H1 (cell line): ENCODE measurements around the gene POLN. TPM values are rescaled to one million over a fixed set of nuclear protein-coding genes. Genes with fewer than 3 reads are reported as not detected.

ENCODE experiments used
- CTCF ChIA-PET: fragments of 300-600 bp; sonication (Branson Sonifier 250); formaldehyde crosslinking; loops from one replicate; lab custom pipeline; 2021; ENCODE audit not compliant: partially characterized antibody; lab: Charles Lee
- POLR2A ChIA-PET: fragments of 300-600 bp; sonication (Branson Sonifier 250); formaldehyde crosslinking; loops from one replicate; lab custom pipeline; 2021; ENCODE audit warnings: inconsistent platforms; ENCODE audit not compliant: partially characterized antibody; lab: Charles Lee
- DNase-seq, 2 experiments: peaks; one replicate each; pipeline versions ENCODE4 v3.0.0 to v3.0.0-alpha.2; 2010 to 2022; ENCODE audit warnings: low spot score in 2 of 2, low read depth in 1 of 2, mixed read lengths in 1 of 2
- FAIRE-seq: peaks from 2 replicates; lab custom pipeline; 2011; peaks lifted over from hg19 to GRCh38; lab: Jason Lieb, UNC
- H2AFZ ChIP-seq: 2 replicates; pipeline ENCODE4 v1.8.1; 2012; ENCODE audit warnings: low read length, inconsistent platforms
- H2AK5ac ChIP-seq: 2 replicates; pipeline ENCODE4 v1.6.1; 2013; ENCODE audit warnings: low read depth, low read length
- H2BK120ac ChIP-seq: replicated peaks from 2 replicates; pipeline ENCODE3; 2013; ENCODE audit warnings: low read depth, low read length, inconsistent platforms
- H2BK12ac ChIP-seq: 2 replicates; pipeline ENCODE4 v1.6.1; 2013; ENCODE audit warnings: low read depth, low read length
- H2BK15ac ChIP-seq: 2 replicates; pipeline ENCODE4 v1.6.1; 2013; ENCODE audit warnings: low read length
- H2BK20ac ChIP-seq: 2 replicates; pipeline ENCODE4 v1.6.1; 2013; ENCODE audit warnings: low read length
- H2BK5ac ChIP-seq: 2 replicates; pipeline ENCODE4 v1.6.1; 2013; ENCODE audit warnings: low read depth, low read length
- H3K14ac ChIP-seq: 2 replicates; pipeline ENCODE4 v1.6.1; 2013; ENCODE audit warnings: inconsistent platforms; ENCODE audit not compliant: insufficient read length
- H3K18ac ChIP-seq: 2 replicates; pipeline ENCODE4 v1.6.1; 2013; ENCODE audit warnings: low read length; ENCODE audit errors: extremely low read depth
- H3K23ac ChIP-seq: 2 replicates; pipeline ENCODE4 v1.6.1; 2013; ENCODE audit warnings: inconsistent platforms; ENCODE audit not compliant: insufficient read length
- H3K23me2 ChIP-seq: 2 replicates; pipeline ENCODE4 v1.6.1; 2013; ENCODE audit warnings: low read depth, low read length
- H3K27ac ChIP-seq: 2 replicates; pipeline ENCODE4 v1.6.1; 2011; ENCODE audit warnings: low read depth, low read length, inconsistent platforms
- H3K27me3 ChIP-seq, 4 experiments: replicated peaks in 1 of 4; 1 replicate in 1 of 4; 2 replicates in 3 of 4; pipeline versions ENCODE4 v1.6.1 to v1.8.1; 2011 to 2013; ENCODE audit warnings: low read length in 3 of 4, mild to moderate bottlenecking in 3 of 4, inconsistent platforms in 2 of 4, mixed read lengths in 2 of 4, moderate library complexity in 1 of 4; ENCODE audit not compliant: control insufficient read depth in 3 of 4, insufficient read depth in 3 of 4; ENCODE audit errors: extremely low read depth in 1 of 4
- H3K36me3 ChIP-seq, 4 experiments: 2 replicates each; pipeline versions ENCODE4 v1.6.1 to v1.8.1; 2011 to 2013; ENCODE audit warnings: mild to moderate bottlenecking in 4 of 4, low read length in 3 of 4, moderate library complexity in 2 of 4, control low read depth in 1 of 4, inconsistent platforms in 1 of 4; ENCODE audit not compliant: insufficient read depth in 4 of 4, control insufficient read depth in 2 of 4
- H3K4ac ChIP-seq: replicated peaks from 2 replicates; pipeline ENCODE3; 2013; ENCODE audit warnings: low read length, low read depth, mixed read lengths, inconsistent platforms; ENCODE audit not compliant: insufficient read length
- H3K4me1 ChIP-seq, 4 experiments: replicated peaks in 1 of 4; 1 replicate in 1 of 4; 2 replicates in 3 of 4; pipeline versions ENCODE4 v1.6.1 to v1.8.1; 2011 to 2013; ENCODE audit warnings: low read length in 3 of 4, inconsistent platforms in 2 of 4, mixed read lengths in 1 of 4; ENCODE audit not compliant: insufficient read depth in 4 of 4, control insufficient read depth in 3 of 4
- H3K4me2 ChIP-seq, 2 experiments: 2 replicates each; pipeline versions ENCODE4 v1.6.1 to v1.8.1; 2011 to 2013; ENCODE audit warnings: low read depth in 2 of 2, low read length in 2 of 2, control low read depth in 1 of 2, inconsistent platforms in 1 of 2, mild to moderate bottlenecking in 1 of 2; ENCODE audit not compliant: insufficient read depth in 1 of 2
- H3K4me3 ChIP-seq, 4 experiments: fragments of 200-600, 300-600 bp in 1 of 4; sonication (generic), shearing (Covaris generic), sonication (Bioruptor Twin) in 1 of 4; 2 replicates each; pipeline versions ENCODE4 v1.5.1 to v1.8.1; 2011 to 2016; ENCODE audit warnings: low read length in 4 of 4, low read depth in 3 of 4, control low read depth in 2 of 4, inconsistent platforms in 2 of 4, mild to moderate bottlenecking in 2 of 4, mixed read lengths in 1 of 4, moderate library complexity in 1 of 4; ENCODE audit not compliant: insufficient read depth in 2 of 4; ENCODE audit errors: extremely low read depth in 1 of 4
- H3K56ac ChIP-seq: replicated peaks from 2 replicates; pipeline ENCODE3; 2013; ENCODE audit warnings: low read depth, mild to moderate bottlenecking, mixed read lengths, low read length, inconsistent platforms; ENCODE audit not compliant: insufficient read length
- H3K79me1 ChIP-seq: 2 replicates; pipeline ENCODE4 v1.6.1; 2013; ENCODE audit warnings: low read depth, low read length, control low read depth
- H3K79me2 ChIP-seq, 2 experiments: 2 replicates each; pipeline versions ENCODE4 v1.6.1 to v1.8.1; 2012 to 2013; ENCODE audit warnings: low read length in 2 of 2, mild to moderate bottlenecking in 2 of 2, inconsistent platforms in 1 of 2; ENCODE audit not compliant: insufficient read depth in 2 of 2, control insufficient read depth in 1 of 2
- H3K9ac ChIP-seq, 4 experiments: replicated peaks in 1 of 4; 1 replicate in 1 of 4; 2 replicates in 3 of 4; pipeline versions ENCODE4 v1.6.1 to v1.8.1; 2011 to 2013; ENCODE audit warnings: low read depth in 3 of 4, low read length in 3 of 4, control low read depth in 2 of 4, mild to moderate bottlenecking in 2 of 4, moderate library complexity in 2 of 4, inconsistent platforms in 1 of 4; ENCODE audit errors: extremely low read depth in 1 of 4
- H3K9me3 ChIP-seq, 2 experiments: 2 replicates each; pipeline versions ENCODE4 v1.6.1 to v1.8.1; 2012 to 2013; ENCODE audit warnings: mild to moderate bottlenecking in 2 of 2, moderate library complexity in 2 of 2, control low read depth in 1 of 2, inconsistent platforms in 1 of 2, low read depth in 1 of 2, low read length in 1 of 2, mixed read lengths in 1 of 2; ENCODE audit not compliant: insufficient read depth in 2 of 2
- H4K20me1 ChIP-seq, 2 experiments: replicated peaks in 1 of 2; 2 replicates each; pipeline versions ENCODE3 to v1.8.1; 2011 to 2013; ENCODE audit warnings: inconsistent platforms in 2 of 2, low read length in 2 of 2, mild to moderate bottlenecking in 1 of 2; ENCODE audit not compliant: insufficient read depth in 2 of 2, control insufficient read depth in 1 of 2
- H4K5ac ChIP-seq: 2 replicates; pipeline ENCODE4 v1.6.1; 2013; ENCODE audit warnings: low read length, low read depth, mixed read lengths, inconsistent platforms; ENCODE audit not compliant: insufficient read length
- H4K8ac ChIP-seq: 2 replicates; pipeline ENCODE4 v1.8.0; 2013; ENCODE audit warnings: mild to moderate bottlenecking, moderate library complexity, low read length, inconsistent platforms; ENCODE audit not compliant: insufficient read depth; ENCODE audit errors: extremely low read depth
- H4K91ac ChIP-seq: replicated peaks from 2 replicates; pipeline ENCODE3; 2013; ENCODE audit warnings: low read length, mixed read lengths, inconsistent platforms; ENCODE audit not compliant: insufficient read length
- E2F6 ChIP-seq: IDR thresholded peaks from 2 replicates; pipeline ENCODE4 v1.6.1; 2012; ENCODE audit warnings: inconsistent platforms
- FOSL1 ChIP-seq: IDR thresholded peaks from 2 replicates; pipeline ENCODE4 v1.6.1; 2011; ENCODE audit warnings: mild to moderate bottlenecking, low read depth, low read length, moderate library complexity; ENCODE audit not compliant: insufficient read depth
- GTF2F1 ChIP-seq: IDR thresholded peaks from 2 replicates; pipeline ENCODE4 v1.6.1; 2012; ENCODE audit warnings: low read depth, low read length, improper control_type of control experiment, borderline replicate concordance
- RNF2 ChIP-seq: fragments of 200-900, 300-1000 bp; sonication (generic); IDR thresholded peaks from 2 replicates; pipeline ENCODE4 v1.7.1; 2016; ENCODE audit warnings: borderline replicate concordance, low read depth, mild to moderate bottlenecking, antibody characterized with exemption, low read length; ENCODE audit not compliant: poor library complexity, severe bottlenecking; ENCODE audit errors: missing control alignments
- TBP ChIP-seq: IDR thresholded peaks from 2 replicates; pipeline ENCODE4 v1.6.1; 2011; ENCODE audit warnings: low read depth, low read length, improper control_type of control experiment
- WGBS, 2 experiments: shearing (Covaris generic) in 1 of 2; methylation state at CpG; one replicate each; pipeline versions ENCODE4 v1.1.6 to v1.1.7; 2013 to 2015; ENCODE audit warnings: low lambda C conversion rate in 2 of 2, mixed read lengths in 2 of 2, inconsistent platforms in 1 of 2, low coverage in 1 of 2, missing lambda C conversion rate in 1 of 2; ENCODE audit not compliant: insufficient replicate concordance in 2 of 2, insufficient coverage in 1 of 2, insufficient read length in 1 of 2; ENCODE audit errors: extremely low coverage in 1 of 2, missing lambda C conversion rate in 1 of 2; 5-methylcytosine and 5-hydroxymethylcytosine counted together
- polyA plus RNA-seq, 7 experiments: library from polyadenylated mRNA; depleted of rRNA in 3 of 7; stranded (reverse) in 5 of 7; unstranded in 2 of 7; fragments of >200 nt in 5 of 7; fragments of 200-250 nt in 2 of 7; gene quantifications; 1 replicate in 5 of 7; 2 replicates in 1 of 7; 4 replicates in 1 of 7; pipeline versions ENCODE4 v1.2.1 to v1.2.3, GENCODE V29; 2011 to 2013; ENCODE audit warnings: missing spikeins in 2 of 7, mixed read lengths in 2 of 7
- total RNA-seq: library from RNA; stranded (reverse); fragmentation: NEBNext Ultra II Directional; extraction: Animal tissue kit (Norgen Biotek cat#: 25700); gene quantifications from 2 replicates; pipeline ENCODE4 v1.2.1, GENCODE V29; 2021

Gene POLN
- total and polyA plus RNA-seq, 2 of the 8 experiments (the other 6 are each of a cell fraction or from before 2014, with no cell fraction given): 0.98 to 1.5 TPM

DNA sequence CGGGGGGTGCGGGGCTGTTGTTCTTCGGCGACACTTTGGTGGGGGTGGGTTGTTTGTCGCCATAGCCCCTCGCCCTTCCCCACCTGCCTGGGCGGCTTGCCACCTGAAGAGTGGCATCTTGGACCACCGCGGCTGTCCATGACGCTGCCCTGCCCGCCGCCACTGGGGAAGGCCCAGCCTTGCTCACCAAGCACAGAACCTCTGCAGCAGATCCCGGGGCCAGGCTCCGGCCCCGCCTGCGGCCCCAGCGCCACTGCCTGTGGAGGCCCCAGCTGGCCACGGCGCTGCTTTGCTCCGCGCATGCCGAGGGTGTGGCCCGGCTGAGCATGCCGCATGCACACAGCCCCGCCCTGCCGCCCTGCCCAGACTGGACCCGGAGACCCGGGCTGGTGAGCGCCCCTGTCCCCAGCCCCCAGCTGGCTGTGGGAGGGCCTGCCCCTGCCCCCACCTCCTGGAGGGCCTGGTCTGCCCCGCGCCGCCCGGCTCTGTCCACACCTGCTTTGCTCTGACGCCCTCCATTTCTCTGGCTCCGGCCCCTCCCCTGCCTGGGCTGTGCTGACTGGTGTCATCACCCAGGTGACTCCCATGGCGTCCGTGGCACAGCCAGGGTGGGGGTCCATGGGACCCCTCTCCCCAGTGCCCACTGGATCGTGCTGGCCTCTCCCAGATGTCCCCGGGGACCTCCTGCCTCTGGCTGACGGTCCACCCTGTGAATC lies 177.5 kb downstream of the POLN start:
- peaks cover 10% of the 10 kb centered on the region for H3K23me2 ChIP-seq
- H4K8ac ChIP-seq: no peak overlapping the region; the same call in 1 of the 2 replicates
- H2BK5ac ChIP-seq: no peak overlapping the region
- CTCF ChIA-PET: interaction anchor here (0.5 to 1.6 kb wide), 4 partner anchors 12 to 444 kb away, joined by 3 to 4 read pairs (median 3); no protein-coding TSS in a partner anchor
- no peak overlapping the region for H2AK5ac ChIP-seq
- POLR2A ChIA-PET: no interaction called here
- no peak overlapping the region for H3K27ac ChIP-seq
- H2BK120ac ChIP-seq: no peak overlapping the region
- H3K27me3 ChIP-seq: peaks cover 10 to 25% (median 17%) of the 10 kb centered on the region in 4 experiments
- no peak overlapping the region for H4K91ac ChIP-seq
- no peak overlapping the region for H2BK20ac ChIP-seq
- H3K23ac ChIP-seq: no peak overlapping the region
- no peak overlapping the region for H3K18ac ChIP-seq
- no peak for DNase-seq
- H3K36me3 ChIP-seq: peaks cover 0 to 4% (median 0%) of the 10 kb centered on the region in 4 experiments; a peak in 1 of 8 replicates
- no peak overlapping the region for H3K9ac ChIP-seq
- no peak overlapping the region for H4K5ac ChIP-seq
- H3K4me3 ChIP-seq: no peak overlapping the region
- H2BK12ac ChIP-seq: no peak overlapping the region
- no peaks in the 10 kb centered on the region for H3K79me1 ChIP-seq
- H3K9me3 ChIP-seq: no peaks in the 10 kb centered on the region
- no peak overlapping the region for H3K4ac ChIP-seq
- no peak for TF ChIP-seq E2F6
- no peak for TF ChIP-seq FOSL1
- TF ChIP-seq TBP: no peak
- TF ChIP-seq RNF2: no peak
- TF ChIP-seq GTF2F1: no peak
- 91% methylated on average over 40 of the region's 40 CpGs; no CpG with 5 or more reads in 1 of the 2 experiments for WGBS, 2 experiments
- peaks cover 5 to 21% of the 10 kb centered on the region in 2 experiments for H4K20me1 ChIP-seq
- peaks cover 0 to 11% (median 4%) of the 10 kb centered on the region in 4 experiments; a peak in 5 of 7 replicates for H3K4me1 ChIP-seq
- no peak overlapping the region for H3K56ac ChIP-seq
- H3K79me2 ChIP-seq: 0 out of 4 replicates have a peak, but pooled peaks cover 0 to 3% of the 10 kb centered on the region in 2 experiments
- no peak overlapping the region for H2AFZ ChIP-seq
- FAIRE-seq: no peak
- no peak overlapping the region for H2BK15ac ChIP-seq
- no peak overlapping the region for H3K4me2 ChIP-seq
- H3K14ac ChIP-seq: no peak overlapping the region
